Renal cortical epithelial cell (primary cell): ENCODE results near the gene ZNF296. TPM values are rescaled to one million over a fixed set of nuclear protein-coding genes. Genes with fewer than 3 reads are reported as not detected.
A peak's percentile ranks its signal among the peaks of the same experiment; 100 is the strongest.
"Not testable (repeated sequence)": the region's sequence is repeated elsewhere in the genome, so short reads cannot be mapped to it uniquely, and the experiment has no call there.

ENCODE experiments used
- DNase-seq: peaks from one replicate; pipeline ENCODE4 v3.0.0-alpha.2; 2011; ENCODE audit warnings: low read depth
- total RNA-seq: library from RNA; depleted of rRNA; stranded (reverse); fragments of >200 nt; gene quantifications from 2 replicates; pipeline ENCODE4 v1.2.3, GENCODE V29; 2014

ZNF296 gene
- total RNA-seq: 0.65 TPM in 1 of 2 replicates, not detected in the other

GRCh38 chr19:45076029-45076850 lies at the start of gene ZNF296:
Gene ZNF296 (minus strand): TSS chr19:45076478. CDS start chr19:45076373, 105 bp downstream.
- DNase-seq: peak; percentile 17

GRCh38 chr19:45125360-45125759 lies 49.1 kb upstream of the ZNF296 start:
- no peak for DNase-seq

- no peak for DNase-seq
Measured at GRCh38 chr19:45124021-45124420, 47.7 kb upstream of the ZNF296 start.

- peak; percentile 19 for DNase-seq
Measured at GRCh38 chr19:45123440-45123850, 47.2 kb upstream of the ZNF296 start.

GRCh38 chr19:45122832-45123231 lies 46.6 kb upstream of the ZNF296 start:
- no peak for DNase-seq

GRCh38 chr19:45121827-45122345 lies 45.6 kb upstream of the ZNF296 start:
- DNase-seq: no peak

GRCh38 chr19:45119582-45119981 lies 43.3 kb upstream of the ZNF296 start:
- DNase-seq: no peak

GRCh38 chr19:45118591-45119355 lies 42.5 kb upstream of the ZNF296 start:
- DNase-seq: not testable (repeated sequence)

GRCh38 chr19:45118106-45118505 lies 41.8 kb upstream of the ZNF296 start:
- DNase-seq: no peak

- no peak for DNase-seq
Measured at GRCh38 chr19:45117671-45118070, 41.4 kb upstream of the ZNF296 start.

GRCh38 chr19:45117167-45117594 lies 40.9 kb upstream of the ZNF296 start:
- DNase-seq: no peak

GRCh38 chr19:45115809-45116615 lies 39.7 kb upstream of the ZNF296 start:
- DNase-seq: no peak

- DNase-seq: no peak
Measured at GRCh38 chr19:45114116-45114515, 37.8 kb upstream of the ZNF296 start.

- DNase-seq: no peak
Measured at GRCh38 chr19:45113628-45114027, 37.4 kb upstream of the ZNF296 start.

- no peak for DNase-seq
Measured at GRCh38 chr19:45112111-45112827, 36.0 kb upstream of the ZNF296 start.

- DNase-seq: no peak
Measured at GRCh38 chr19:45110851-45111266, 34.6 kb upstream of the ZNF296 start.

GRCh38 chr19:45107621-45108150 lies 31.4 kb upstream of the ZNF296 start:
- no peak for DNase-seq

GRCh38 chr19:45106363-45106762 lies 30.1 kb upstream of the ZNF296 start:
- DNase-seq: not testable (repeated sequence)

- no peak for DNase-seq
Measured at GRCh38 chr19:45104658-45105349, 28.5 kb upstream of the ZNF296 start.
